ENCODE data around the gene ZBTB33. TPM values are rescaled to one million over a fixed set of nuclear protein-coding genes. Genes with fewer than 3 reads are reported as not detected.
A peak's percentile ranks its signal among the peaks of the same experiment; 100 is the strongest.

ZBTB33 gene
- total and polyA plus RNA-seq, 2 of the 13 experiments (the other 11 are each of a cell fraction or from before 2014, with no cell fraction given) = 6.5 to 20.2 TPM

DNA sequence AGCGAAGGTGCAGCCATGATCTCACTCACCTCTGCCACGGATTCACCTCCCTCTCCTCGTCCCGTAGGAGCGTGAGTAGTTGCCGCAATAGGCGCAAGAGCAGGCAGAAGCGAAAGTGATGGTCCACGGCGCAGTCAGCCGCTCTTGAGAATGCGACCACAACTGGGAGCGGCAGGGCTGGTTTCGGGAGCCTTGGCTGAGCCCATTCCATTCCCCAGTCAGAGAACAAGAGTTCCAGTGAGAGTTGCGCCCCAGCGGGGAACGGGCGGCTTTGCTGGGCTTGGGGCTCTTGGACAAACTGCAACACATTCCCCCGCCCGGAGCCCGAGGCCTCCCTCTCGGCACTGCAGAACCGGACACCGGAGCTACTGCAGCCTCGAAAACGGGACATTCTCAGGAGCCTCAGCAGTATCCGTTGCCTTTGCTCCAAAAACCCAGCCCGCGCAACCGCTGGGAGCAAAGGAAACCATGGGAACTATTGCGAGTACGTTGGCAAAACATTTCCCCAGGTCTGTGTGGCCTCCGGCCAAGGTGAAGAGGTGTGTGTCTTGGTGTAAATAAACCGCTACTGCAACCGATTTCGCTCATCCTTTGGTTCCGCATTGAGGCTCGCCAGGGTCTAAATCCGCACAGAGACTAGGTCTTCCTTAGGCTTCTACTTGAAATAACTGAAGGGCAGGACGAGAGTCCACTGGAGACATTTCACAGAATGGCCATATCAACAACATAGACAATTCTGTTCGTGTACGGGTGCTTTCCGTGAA, 5.7 kb upstream of the ZBTB33 start (continued):
- no peak for TF ChIP-seq ZNF629 (CRISPR knock-in tag; conservative IDR thresholded peaks at IDR 0.05)
- TF ChIP-seq TRIM24 (CRISPR knock-in tag; IDR thresholded peaks at IDR 0.05) = no peak
- TF ChIP-seq, protein P1, sequence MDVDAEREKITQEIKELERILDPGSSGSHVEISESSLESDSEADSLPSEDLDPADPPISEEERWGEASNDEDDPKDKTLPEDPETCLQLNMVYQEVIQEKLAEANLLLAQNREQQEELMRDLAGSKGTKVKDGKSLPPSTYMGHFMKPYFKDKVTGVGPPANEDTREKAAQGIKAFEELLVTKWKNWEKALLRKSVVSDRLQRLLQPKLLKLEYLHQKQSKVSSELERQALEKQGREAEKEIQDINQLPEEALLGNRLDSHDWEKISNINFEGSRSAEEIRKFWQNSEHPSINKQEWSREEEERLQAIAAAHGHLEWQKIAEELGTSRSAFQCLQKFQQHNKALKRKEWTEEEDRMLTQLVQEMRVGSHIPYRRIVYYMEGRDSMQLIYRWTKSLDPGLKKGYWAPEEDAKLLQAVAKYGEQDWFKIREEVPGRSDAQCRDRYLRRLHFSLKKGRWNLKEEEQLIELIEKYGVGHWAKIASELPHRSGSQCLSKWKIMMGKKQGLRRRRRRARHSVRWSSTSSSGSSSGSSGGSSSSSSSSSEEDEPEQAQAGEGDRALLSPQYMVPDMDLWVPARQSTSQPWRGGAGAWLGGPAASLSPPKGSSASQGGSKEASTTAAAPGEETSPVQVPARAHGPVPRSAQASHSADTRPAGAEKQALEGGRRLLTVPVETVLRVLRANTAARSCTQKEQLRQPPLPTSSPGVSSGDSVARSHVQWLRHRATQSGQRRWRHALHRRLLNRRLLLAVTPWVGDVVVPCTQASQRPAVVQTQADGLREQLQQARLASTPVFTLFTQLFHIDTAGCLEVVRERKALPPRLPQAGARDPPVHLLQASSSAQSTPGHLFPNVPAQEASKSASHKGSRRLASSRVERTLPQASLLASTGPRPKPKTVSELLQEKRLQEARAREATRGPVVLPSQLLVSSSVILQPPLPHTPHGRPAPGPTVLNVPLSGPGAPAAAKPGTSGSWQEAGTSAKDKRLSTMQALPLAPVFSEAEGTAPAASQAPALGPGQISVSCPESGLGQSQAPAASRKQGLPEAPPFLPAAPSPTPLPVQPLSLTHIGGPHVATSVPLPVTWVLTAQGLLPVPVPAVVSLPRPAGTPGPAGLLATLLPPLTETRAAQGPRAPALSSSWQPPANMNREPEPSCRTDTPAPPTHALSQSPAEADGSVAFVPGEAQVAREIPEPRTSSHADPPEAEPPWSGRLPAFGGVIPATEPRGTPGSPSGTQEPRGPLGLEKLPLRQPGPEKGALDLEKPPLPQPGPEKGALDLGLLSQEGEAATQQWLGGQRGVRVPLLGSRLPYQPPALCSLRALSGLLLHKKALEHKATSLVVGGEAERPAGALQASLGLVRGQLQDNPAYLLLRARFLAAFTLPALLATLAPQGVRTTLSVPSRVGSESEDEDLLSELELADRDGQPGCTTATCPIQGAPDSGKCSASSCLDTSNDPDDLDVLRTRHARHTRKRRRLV (CRISPR knock-in tag; IDR thresholded peaks at IDR 0.05) = no peak
- TF ChIP-seq ZNF33B (CRISPR knock-in tag; IDR thresholded peaks at IDR 0.05) = no peak
- TF ChIP-seq ZNF747 (CRISPR knock-in tag; IDR thresholded peaks at IDR 0.05; ENCODE audit: borderline replicate concordance) = no peak
- TF ChIP-seq MIER2 (CRISPR knock-in tag; IDR thresholded peaks at IDR 0.05) = 0 out of 2 replicates have a peak, but pooled peaks have one; percentile 47
- TF ChIP-seq, protein P2, sequence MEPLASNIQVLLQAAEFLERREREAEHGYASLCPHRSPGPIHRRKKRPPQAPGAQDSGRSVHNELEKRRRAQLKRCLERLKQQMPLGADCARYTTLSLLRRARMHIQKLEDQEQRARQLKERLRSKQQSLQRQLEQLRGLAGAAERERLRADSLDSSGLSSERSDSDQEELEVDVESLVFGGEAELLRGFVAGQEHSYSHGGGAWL (CRISPR knock-in tag; IDR thresholded peaks at IDR 0.05) = no peak
- TF ChIP-seq TEAD2 (CRISPR knock-in tag; IDR thresholded peaks at IDR 0.05) = no peak
- TF ChIP-seq ZNF468 (CRISPR knock-in tag; IDR thresholded peaks at IDR 0.05) = no peak
- TF ChIP-seq TOE1 (CRISPR knock-in tag; IDR thresholded peaks at IDR 0.05) = no peak
- TF ChIP-seq, protein P3, sequence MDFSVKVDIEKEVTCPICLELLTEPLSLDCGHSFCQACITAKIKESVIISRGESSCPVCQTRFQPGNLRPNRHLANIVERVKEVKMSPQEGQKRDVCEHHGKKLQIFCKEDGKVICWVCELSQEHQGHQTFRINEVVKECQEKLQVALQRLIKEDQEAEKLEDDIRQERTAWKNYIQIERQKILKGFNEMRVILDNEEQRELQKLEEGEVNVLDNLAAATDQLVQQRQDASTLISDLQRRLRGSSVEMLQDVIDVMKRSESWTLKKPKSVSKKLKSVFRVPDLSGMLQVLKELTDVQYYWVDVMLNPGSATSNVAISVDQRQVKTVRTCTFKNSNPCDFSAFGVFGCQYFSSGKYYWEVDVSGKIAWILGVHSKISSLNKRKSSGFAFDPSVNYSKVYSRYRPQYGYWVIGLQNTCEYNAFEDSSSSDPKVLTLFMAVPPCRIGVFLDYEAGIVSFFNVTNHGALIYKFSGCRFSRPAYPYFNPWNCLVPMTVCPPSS (IDR thresholded peaks at IDR 0.05) = no peak
- peak; percentile 35; the same call in 1 of the 2 replicates for TF ChIP-seq ZNF614 (CRISPR knock-in tag; IDR thresholded peaks at IDR 0.05; ENCODE audit: borderline replicate concordance)
- TF ChIP-seq DMAP1 (CRISPR knock-in tag; IDR thresholded peaks at IDR 0.05) = peak; percentile 52; the same call in 1 of the 2 replicates
- TF ChIP-seq ZNF496 (CRISPR knock-in tag; IDR thresholded peaks at IDR 0.05; ENCODE audit: insufficient replicate concordance) = no peak
- TF ChIP-seq MAFG (CRISPR knock-in tag; IDR thresholded peaks at IDR 0.05) = no peak
- TF ChIP-seq NFE2L2 (IDR thresholded peaks at IDR 0.05; ENCODE audit: low read length) = no peak
- TF ChIP-seq ZKSCAN5 (CRISPR knock-in tag; IDR thresholded peaks at IDR 0.05) = 0 out of 2 replicates have a peak, but pooled peaks have one; percentile 59
- peak; percentile 36; the same call in 1 of the 2 replicates for TF ChIP-seq HCFC1 (IDR thresholded peaks at IDR 0.05; ENCODE audit: low read depth, low read length)
- TF ChIP-seq, protein P4, sequence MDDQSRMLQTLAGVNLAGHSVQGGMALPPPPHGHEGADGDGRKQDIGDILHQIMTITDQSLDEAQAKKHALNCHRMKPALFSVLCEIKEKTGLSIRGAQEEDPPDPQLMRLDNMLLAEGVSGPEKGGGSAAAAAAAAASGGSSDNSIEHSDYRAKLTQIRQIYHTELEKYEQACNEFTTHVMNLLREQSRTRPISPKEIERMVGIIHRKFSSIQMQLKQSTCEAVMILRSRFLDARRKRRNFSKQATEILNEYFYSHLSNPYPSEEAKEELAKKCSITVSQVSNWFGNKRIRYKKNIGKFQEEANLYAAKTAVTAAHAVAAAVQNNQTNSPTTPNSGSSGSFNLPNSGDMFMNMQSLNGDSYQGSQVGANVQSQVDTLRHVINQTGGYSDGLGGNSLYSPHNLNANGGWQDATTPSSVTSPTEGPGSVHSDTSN (CRISPR knock-in tag; IDR thresholded peaks at IDR 0.05; ENCODE audit: borderline replicate concordance) = no peak
- no peak for TF ChIP-seq ZNF441 (CRISPR knock-in tag; IDR thresholded peaks at IDR 0.05; ENCODE audit: borderline replicate concordance)
- TF ChIP-seq SNRNP70 (IDR thresholded peaks at IDR 0.05; ENCODE audit: low read depth, low read length) = no peak
- TF ChIP-seq KLF12 (CRISPR knock-in tag; IDR thresholded peaks at IDR 0.05; ENCODE audit: borderline replicate concordance) = no peak
- TF ChIP-seq KDM6A (CRISPR knock-in tag; IDR thresholded peaks at IDR 0.05; ENCODE audit: low read depth) = no peak
- no peak for TF ChIP-seq ZNF709 (CRISPR knock-in tag; IDR thresholded peaks at IDR 0.05)

Measured in HepG2 (cell line).